Mucosa of rectum (tissue), 2 donors: ENCODE measurements around the gene OR6K2.

ENCODE experiments used
- H3K27ac ChIP-seq, 2 donors: one replicate each; pipeline ENCODE4 v1.7.0; 2013; ENCODE audit warnings: inconsistent platforms in 2 of 2, low read depth in 2 of 2, low read length in 2 of 2
- H3K27me3 ChIP-seq, 2 donors: one replicate each; pipeline ENCODE4 v1.7.0; 2013; ENCODE audit warnings: low read length in 2 of 2; ENCODE audit not compliant: control insufficient read depth in 2 of 2, insufficient read depth in 2 of 2
- H3K36me3 ChIP-seq, 2 donors: one replicate each; pipeline ENCODE4 v1.7.0; 2013; ENCODE audit warnings: low read length in 2 of 2; ENCODE audit not compliant: control insufficient read depth in 2 of 2, insufficient read depth in 2 of 2
- H3K4me1 ChIP-seq, 2 donors: one replicate each; pipeline ENCODE4 v1.7.0; 2013; ENCODE audit warnings: low read length in 2 of 2, mild to moderate bottlenecking in 1 of 2; ENCODE audit not compliant: control insufficient read depth in 2 of 2, insufficient read depth in 2 of 2
- H3K4me3 ChIP-seq, 2 donors: one replicate each; pipeline ENCODE4 v1.7.0; 2013; ENCODE audit warnings: low read length in 2 of 2
- H3K9ac ChIP-seq, 2 donors: one replicate each; pipeline ENCODE4 v1.7.0; 2013; ENCODE audit warnings: low read length in 2 of 2, low read depth in 1 of 2, mild to moderate bottlenecking in 1 of 2
- H3K9me3 ChIP-seq, 2 donors: one replicate each; pipeline ENCODE4 v1.7.0; 2013; ENCODE audit warnings: low read length in 2 of 2; ENCODE audit not compliant: control insufficient read depth in 2 of 2
- donor health status: healthy.
- donor health status: Normal muscosa, but diverticular disease.

The OR6K2 gene

DNA sequence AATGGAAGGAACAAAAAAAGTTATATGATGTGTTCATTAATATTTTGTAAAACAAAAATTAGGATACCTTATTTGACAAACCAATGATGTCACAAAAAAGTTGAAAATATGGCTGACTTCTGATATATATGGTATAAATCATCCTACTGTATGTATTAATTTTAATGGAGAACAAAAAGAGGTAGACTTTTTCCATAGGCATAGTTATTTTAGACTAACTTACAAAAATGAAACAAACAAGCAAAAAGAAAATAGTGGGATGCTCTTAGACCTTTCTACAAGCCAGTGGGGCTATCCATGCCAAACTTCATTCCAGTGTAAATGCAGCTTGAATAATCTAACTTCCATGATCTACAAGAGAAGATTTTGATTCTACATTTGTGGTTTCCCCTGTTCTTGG lies 13.4 kb downstream of the OR6K2 start:
- H3K4me3 ChIP-seq, result no peak overlapping the region
- H3K9ac ChIP-seq, result no peak overlapping the region
- no peaks in the 10 kb centered on the region for H3K9me3 ChIP-seq
- no peaks in the 10 kb centered on the region for H3K36me3 ChIP-seq
- H3K4me1 ChIP-seq, result no peaks in the 10 kb centered on the region
- no peak overlapping the region for H3K27ac ChIP-seq
- H3K27me3 ChIP-seq, result no peaks in the 10 kb centered on the region

- H3K4me3 ChIP-seq, result no peak within 1 kb of the TSS
- H3K27me3 ChIP-seq, result no peaks in the 10 kb centered on the region
- H3K27ac ChIP-seq, result no peak within 1 kb of the TSS
- H3K4me1 ChIP-seq, result no peaks in the 10 kb centered on the region
- H3K36me3 ChIP-seq, result no peaks in the 10 kb centered on the region
- H3K9ac ChIP-seq, result no peak within 1 kb of the TSS
- no peaks in the 10 kb centered on the region for H3K9me3 ChIP-seq
Observed at GRCh38 chr1:158686111-158687009, 14.1 kb downstream of the OR6K2 start, which contains the start of gene SPTA1. Gene SPTA1 (minus strand): TSS chr1:158686715. CDS start chr1:158686517, 198 bp downstream.

DNA sequence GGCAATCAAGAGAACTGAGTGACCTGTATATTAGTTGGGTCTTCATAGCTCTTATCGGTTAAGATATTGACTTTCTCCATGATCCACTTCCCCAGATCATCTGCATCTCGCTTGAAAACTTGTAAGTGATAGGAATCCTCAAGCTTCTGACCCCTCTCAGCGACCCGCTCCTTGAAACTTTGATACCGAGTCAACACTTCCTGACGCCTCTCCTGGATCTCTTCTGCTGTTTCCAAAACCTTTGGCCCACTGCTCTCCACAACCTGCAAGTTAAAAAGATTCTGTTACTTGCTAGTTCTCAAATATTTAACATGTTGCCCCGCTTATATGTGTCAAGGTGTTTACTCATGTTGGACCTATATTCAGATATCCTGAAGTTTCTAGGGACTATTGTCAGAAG lies 15.4 kb downstream of the OR6K2 start:
- Histone ChIP-seq H3K9ac (no peak overlapping the region), H3K4me1 (no peaks in the 10 kb centered on the region), H3K27ac (no peak overlapping the region), H3K36me3 (no peaks in the 10 kb centered on the region), H3K9me3 (no peaks in the 10 kb centered on the region), H3K27me3 (no peaks in the 10 kb centered on the region), H3K4me3 (no peak overlapping the region)

GRCh38 chr1:158681606-158682005 lies 18.8 kb downstream of the OR6K2 start:
- Histone ChIP-seq H3K9me3 (no peaks in the 10 kb centered on the region), H3K27ac (no peak overlapping the region), H3K36me3 (no peaks in the 10 kb centered on the region), H3K4me1 (no peaks in the 10 kb centered on the region), H3K4me3 (no peak overlapping the region), H3K27me3 (no peaks in the 10 kb centered on the region), H3K9ac (no peak overlapping the region)

GRCh38 chr1:158679289-158679688 lies 21.2 kb downstream of the OR6K2 start:
- no peaks in the 10 kb centered on the region for H3K36me3 ChIP-seq
- no peak overlapping the region for H3K9ac ChIP-seq
- no peak overlapping the region for H3K4me3 ChIP-seq
- H3K4me1 ChIP-seq, result no peaks in the 10 kb centered on the region
- no peaks in the 10 kb centered on the region for H3K27me3 ChIP-seq
- no peak overlapping the region for H3K27ac ChIP-seq
- H3K9me3 ChIP-seq, result no peaks in the 10 kb centered on the region

DNA sequence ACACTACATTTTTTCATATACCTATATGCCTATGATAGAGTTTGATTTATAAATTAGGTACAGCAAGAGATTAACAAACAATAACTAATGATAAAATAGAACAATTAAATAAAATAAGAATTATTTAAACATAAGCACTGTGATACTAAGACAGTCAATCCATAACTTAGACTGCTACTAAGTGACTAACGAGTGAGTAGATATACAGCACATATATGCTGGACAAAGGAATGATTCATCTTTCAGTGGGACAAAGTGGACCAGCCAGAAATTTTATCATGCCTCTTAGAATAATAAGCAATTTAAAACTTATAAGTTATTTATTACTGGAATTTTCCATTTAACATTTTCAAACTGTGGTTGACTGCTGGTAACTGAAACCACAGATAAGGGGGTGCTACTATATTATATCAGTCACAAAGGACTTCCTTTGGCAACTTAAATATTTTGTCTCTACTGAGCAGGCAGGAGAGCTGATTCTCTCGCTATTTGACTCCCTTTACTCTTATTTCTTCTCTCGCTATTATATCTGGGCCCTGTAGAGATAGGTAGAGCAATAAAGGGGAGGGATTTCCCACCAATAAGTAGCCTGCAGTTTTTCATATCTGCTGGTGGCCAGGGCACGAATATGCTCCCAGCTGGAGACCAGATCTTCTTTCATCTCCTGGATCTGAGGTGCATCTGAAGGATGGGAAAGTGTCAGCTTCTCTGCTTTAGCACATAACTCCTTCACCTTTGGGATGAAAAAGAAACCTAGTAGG lies 24.7 kb downstream of the OR6K2 start:
- H3K9ac ChIP-seq, result no peak overlapping the region
- no peaks in the 10 kb centered on the region for H3K9me3 ChIP-seq
- H3K4me3 ChIP-seq, result no peak overlapping the region
- no peak overlapping the region for H3K27ac ChIP-seq
- H3K4me1 ChIP-seq, result no peaks in the 10 kb centered on the region
- no peaks in the 10 kb centered on the region for H3K36me3 ChIP-seq
- no peaks in the 10 kb centered on the region for H3K27me3 ChIP-seq

DNA sequence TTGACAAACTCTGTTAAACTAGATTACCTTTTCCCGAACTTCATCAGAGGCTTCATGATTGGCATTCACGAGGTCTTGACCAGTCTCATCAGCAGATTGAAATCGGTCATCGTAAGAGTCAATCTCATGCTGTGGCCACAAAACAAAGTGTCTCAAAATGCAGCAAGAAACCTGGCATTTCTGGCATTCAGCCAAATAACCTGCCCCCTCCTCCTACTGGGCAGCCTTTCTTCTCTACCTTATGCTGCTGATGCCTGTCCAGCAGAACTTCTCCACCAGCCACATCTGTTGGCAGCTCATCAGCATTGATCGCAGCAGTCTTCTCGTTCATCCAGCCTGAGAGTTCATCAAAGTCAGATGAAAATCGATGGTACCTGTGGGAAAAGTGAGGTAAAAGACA lies 26.1 kb downstream of the OR6K2 start:
- H3K9ac ChIP-seq, result no peak overlapping the region
- peaks cover 0 to under 1% of the 10 kb centered on the region in 2 donors for H3K9me3 ChIP-seq
- no peaks in the 10 kb centered on the region for H3K27me3 ChIP-seq
- no peaks in the 10 kb centered on the region for H3K4me1 ChIP-seq
- H3K36me3 ChIP-seq, result no peaks in the 10 kb centered on the region
- no peak overlapping the region for H3K4me3 ChIP-seq
- H3K27ac ChIP-seq, result no peak overlapping the region

DNA sequence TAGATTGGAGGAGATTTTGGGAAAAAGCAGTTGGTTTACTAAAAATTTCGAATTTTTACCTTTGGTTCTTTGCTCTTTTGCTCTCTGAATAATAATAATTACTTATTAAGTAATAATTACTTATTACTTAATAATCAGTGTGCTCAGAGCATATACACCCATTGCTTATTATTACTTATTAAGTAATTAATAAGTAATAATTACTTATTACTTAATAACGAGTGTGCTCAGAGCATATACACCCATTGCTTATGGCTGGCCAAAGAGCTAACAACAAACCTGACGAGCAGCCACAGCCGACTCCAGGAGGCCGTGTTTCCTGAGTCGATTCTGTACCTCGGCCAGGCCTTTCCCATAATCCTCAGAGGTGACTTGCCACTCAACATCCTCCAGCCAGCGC lies 34.4 kb downstream of the OR6K2 start:
- Histone ChIP-seq H3K9ac (no peak overlapping the region), H3K27ac (no peak overlapping the region), H3K27me3 (no peaks in the 10 kb centered on the region), H3K9me3 (peaks cover 0 to 4% of the 10 kb centered on the region in 2 donors), H3K4me1 (no peaks in the 10 kb centered on the region), H3K4me3 (no peak overlapping the region), H3K36me3 (no peaks in the 10 kb centered on the region)

DNA sequence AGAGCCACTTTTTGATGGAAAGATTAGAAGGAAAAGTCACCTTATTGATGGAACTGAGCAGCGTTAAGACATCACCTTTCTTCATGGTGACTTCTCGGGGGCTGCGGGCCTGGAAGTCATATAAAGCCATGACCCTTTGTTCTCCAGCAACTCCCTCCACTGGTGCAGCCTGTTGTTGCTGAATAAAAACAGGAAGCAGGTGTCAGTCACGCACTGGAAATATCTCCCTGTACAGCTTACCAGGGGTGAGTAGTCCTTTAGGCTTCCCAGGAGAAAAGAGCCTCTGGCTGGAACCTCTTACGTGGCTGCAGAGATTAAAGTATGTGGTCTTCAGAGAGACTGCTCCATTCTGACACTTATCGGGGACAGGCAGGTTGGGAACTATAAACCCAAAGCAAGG lies 45.9 kb downstream of the OR6K2 start:
- H3K9ac ChIP-seq, result no peak overlapping the region
- H3K36me3 ChIP-seq, result no peaks in the 10 kb centered on the region
- no peak overlapping the region for H3K27ac ChIP-seq
- H3K4me3 ChIP-seq, result no peak overlapping the region
- H3K27me3 ChIP-seq, result no peaks in the 10 kb centered on the region
- no peaks in the 10 kb centered on the region for H3K9me3 ChIP-seq
- no peaks in the 10 kb centered on the region for H3K4me1 ChIP-seq

DNA sequence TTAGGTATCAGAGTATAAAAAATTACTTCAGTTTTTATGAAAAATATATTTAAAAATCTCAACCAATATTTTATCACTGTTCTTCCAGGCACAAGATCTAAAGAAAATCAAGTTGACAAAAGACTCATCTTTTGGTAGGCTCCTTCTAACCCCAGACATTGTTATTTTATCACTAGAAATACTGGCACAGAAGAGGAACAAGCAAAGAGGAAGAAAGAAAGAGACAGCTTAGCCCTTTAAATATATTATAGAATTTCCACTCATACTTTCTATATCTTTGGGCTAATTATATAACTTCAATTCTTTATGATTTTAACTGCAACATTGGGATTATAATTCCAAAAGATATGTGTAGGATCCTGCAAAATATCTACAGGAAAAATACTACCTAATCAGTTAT lies 46.4 kb downstream of the OR6K2 start:
- Histone ChIP-seq H3K9me3 (no peaks in the 10 kb centered on the region), H3K27me3 (no peaks in the 10 kb centered on the region), H3K9ac (no peak overlapping the region), H3K36me3 (no peaks in the 10 kb centered on the region), H3K4me1 (no peaks in the 10 kb centered on the region), H3K4me3 (no peak overlapping the region), H3K27ac (no peak overlapping the region)
